Astrocyte (in vitro differentiated cells and primary cell): ENCODE results near the gene CD1D.

Experiments
- CTCF ChIP-seq: IDR thresholded peaks from 2 replicates; pipeline ENCODE4 v1.5.1; 2011; ENCODE audit warnings: low read depth, mild to moderate bottlenecking, inconsistent platforms, low read length, moderate library complexity; ENCODE audit not compliant: insufficient read depth
- EZH2 ChIP-seq: IDR thresholded peaks from 2 replicates; pipeline ENCODE4 v1.6.1; 2012; ENCODE audit warnings: mild to moderate bottlenecking, low read length, inconsistent platforms; ENCODE audit not compliant: insufficient read depth

- TF ChIP-seq EZH2, result no peak
- no peak for TF ChIP-seq CTCF
Observed at GRCh38 chr1:158140764-158141192, 39.9 kb upstream of the CD1D start.
